ENCODE data around the gene CD300C. TPM values are rescaled to one million over a fixed set of nuclear protein-coding genes. Genes with fewer than 3 reads are reported as not detected.

CD300C gene
- total RNA-seq, 1 donor from 2014 or later, result 0.41 TPM

DNA sequence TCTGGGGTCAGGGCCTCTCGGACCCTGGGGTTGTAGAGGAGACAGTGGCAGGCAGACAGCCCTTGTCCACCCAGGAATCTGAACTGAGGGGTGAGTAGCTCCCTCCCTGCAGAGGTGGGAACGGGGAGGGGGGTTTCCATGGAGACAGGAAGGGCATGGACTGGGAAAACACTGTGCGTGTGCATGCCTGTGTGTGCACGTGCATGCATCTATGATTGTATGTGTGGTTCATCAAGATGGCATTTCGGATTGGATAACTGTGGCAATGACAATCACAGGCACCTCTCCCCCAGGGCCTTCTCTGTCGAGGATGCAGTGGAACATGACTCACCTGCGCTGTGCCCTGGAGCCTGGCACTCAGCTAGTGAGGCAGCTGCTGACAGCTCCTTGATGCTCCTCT lies 6.1 kb upstream of the CD300C start:
- intact Hi-C loops (cut with micrococcal nuclease), result no loop called here
- DNase-seq (ENCODE audit: low spot score), result no peak
- Mint-ChIP-seq H3K27ac (no peak overlapping the region), H3K9me3 (no peaks in the 10 kb centered on the region), H3K4me1 (ENCODE audit: low read depth) (peaks cover 18% of the 10 kb centered on the region), H3K27me3 (ENCODE audit: insufficient read depth) (peaks cover 6% of the 10 kb centered on the region), H3K4me3 (no peak overlapping the region), H3K36me3 (ENCODE audit: low read depth) (no peaks in the 10 kb centered on the region)

DNA sequence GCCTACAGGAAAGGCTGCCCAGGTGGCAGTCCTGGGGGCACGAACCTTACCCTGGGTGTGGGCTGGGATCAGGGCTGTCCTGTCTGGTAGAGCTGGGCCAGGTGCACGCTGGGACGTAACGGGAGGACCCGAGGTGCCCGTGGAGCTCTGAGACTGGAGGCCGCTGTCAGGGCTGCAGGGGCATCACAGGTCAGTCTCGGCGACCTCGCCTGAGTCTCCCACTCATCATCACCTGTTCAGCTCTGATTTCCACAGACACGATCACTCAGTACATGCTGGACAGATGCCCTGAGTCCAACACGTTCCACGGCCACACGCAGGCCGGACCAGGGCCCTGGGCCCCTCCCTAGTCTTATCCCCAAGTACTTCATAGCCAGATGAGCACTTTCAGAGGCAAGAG lies 4.7 kb upstream of the CD300C start:
- H3K9me3 Mint-ChIP-seq, result no peaks in the 10 kb centered on the region
- H3K4me1 Mint-ChIP-seq (ENCODE audit: low read depth), result peaks cover 20% of the 10 kb centered on the region

DNA sequence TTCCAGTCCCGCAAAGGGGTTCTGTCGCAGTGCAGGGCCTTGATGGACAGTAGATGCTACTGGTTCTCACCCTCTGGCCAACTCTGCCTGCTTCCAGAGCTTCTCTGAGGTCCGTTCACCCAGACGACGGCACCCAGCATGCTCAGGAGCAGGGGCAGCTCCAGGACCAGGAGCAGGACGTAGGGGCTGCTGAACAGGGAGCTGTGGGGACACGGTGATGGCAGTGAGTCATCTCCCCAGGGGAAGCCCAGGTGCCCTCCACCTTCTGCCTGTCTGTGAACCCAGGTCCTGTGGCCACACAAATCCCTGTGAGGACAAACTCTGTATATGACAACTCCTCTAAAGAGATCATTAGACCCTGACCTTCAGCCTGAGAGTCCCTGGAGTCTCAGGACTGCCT lies 3.4 kb upstream of the CD300C start:
- Mint-ChIP-seq H3K4me3 (no peak overlapping the region), H3K9me3 (no peaks in the 10 kb centered on the region), H3K36me3 (ENCODE audit: low read depth) (no peaks in the 10 kb centered on the region), H3K27ac (no peak overlapping the region), H3K4me1 (ENCODE audit: low read depth) (peaks cover 20% of the 10 kb centered on the region), H3K27me3 (ENCODE audit: insufficient read depth) (peaks cover 6% of the 10 kb centered on the region)
- intact Hi-C loops (cut with micrococcal nuclease), result no loop called here
- no peak for DNase-seq (ENCODE audit: low spot score)

More for the DNA sequence above, 4.7 kb upstream of the CD300C start:
- intact Hi-C loops (cut with micrococcal nuclease), result no loop called here
- no peaks in the 10 kb centered on the region for H3K36me3 Mint-ChIP-seq (ENCODE audit: low read depth)
- peaks cover 6% of the 10 kb centered on the region for H3K27me3 Mint-ChIP-seq (ENCODE audit: insufficient read depth)
- H3K27ac Mint-ChIP-seq, result no peak overlapping the region
- no peak for DNase-seq (ENCODE audit: low spot score)
- H3K4me3 Mint-ChIP-seq, result no peak overlapping the region

DNA sequence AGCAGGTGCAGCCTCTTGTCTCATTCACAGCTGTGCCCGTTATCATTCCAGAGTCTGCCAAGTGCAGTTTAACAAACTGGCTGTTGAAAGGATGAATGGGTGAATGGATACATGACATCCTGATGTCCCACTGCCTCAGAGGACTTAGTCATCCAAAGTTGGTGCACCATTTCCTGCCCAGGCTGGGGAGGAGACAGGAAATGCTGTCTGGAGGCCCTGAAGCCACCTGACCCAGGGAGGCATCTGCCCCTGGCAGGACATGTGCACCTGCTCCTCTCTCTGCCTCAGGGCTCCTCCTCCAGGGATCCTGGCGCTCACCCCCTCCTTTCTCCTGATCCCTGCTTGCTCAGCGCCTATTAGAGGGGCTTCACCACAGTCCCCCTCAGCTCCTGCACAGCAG lies 1.8 kb upstream of the CD300C start:
- DNase-seq (ENCODE audit: low spot score), result no peak

DNA sequence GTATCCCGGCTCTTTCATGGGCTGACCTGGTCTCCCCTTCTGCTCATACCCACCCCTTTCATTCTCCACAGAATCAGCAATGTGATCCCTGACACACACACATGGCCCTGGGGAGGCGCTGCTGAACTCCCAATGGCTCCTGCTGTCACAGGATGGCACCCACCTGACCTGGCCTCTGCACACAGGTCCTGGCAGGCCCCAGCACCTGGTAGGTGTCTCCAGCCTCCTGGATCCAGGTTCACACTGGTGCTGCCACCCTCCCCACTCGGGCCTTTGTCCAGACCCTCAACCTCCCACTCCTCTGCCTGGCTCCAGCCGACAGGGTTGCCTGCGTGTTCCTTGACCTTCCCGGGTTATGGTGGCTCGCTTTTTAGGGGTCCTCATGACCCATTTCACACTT lies 1.3 kb upstream of the CD300C start:
- Mint-ChIP-seq H3K9me3 (no peaks in the 10 kb centered on the region), H3K4me3 (no peak overlapping the region), H3K27me3 (ENCODE audit: insufficient read depth) (peaks cover 2% of the 10 kb centered on the region), H3K27ac (peak overlapping the region; percentile 83), H3K4me1 (ENCODE audit: low read depth) (peaks cover 20% of the 10 kb centered on the region), H3K36me3 (ENCODE audit: low read depth) (no peaks in the 10 kb centered on the region)
- no peak for DNase-seq (ENCODE audit: low spot score)
- intact Hi-C loops (cut with micrococcal nuclease), result no loop called here

More for the DNA sequence above, 1.8 kb upstream of the CD300C start:
- Mint-ChIP-seq H3K9me3 (no peaks in the 10 kb centered on the region), H3K36me3 (ENCODE audit: low read depth) (no peaks in the 10 kb centered on the region), H3K27me3 (ENCODE audit: insufficient read depth) (peaks cover 5% of the 10 kb centered on the region), H3K4me1 (ENCODE audit: low read depth) (peaks cover 20% of the 10 kb centered on the region), H3K4me3 (no peak overlapping the region), H3K27ac (peak overlapping the region; percentile 83)
- intact Hi-C loops (cut with micrococcal nuclease), result no loop called here

DNA sequence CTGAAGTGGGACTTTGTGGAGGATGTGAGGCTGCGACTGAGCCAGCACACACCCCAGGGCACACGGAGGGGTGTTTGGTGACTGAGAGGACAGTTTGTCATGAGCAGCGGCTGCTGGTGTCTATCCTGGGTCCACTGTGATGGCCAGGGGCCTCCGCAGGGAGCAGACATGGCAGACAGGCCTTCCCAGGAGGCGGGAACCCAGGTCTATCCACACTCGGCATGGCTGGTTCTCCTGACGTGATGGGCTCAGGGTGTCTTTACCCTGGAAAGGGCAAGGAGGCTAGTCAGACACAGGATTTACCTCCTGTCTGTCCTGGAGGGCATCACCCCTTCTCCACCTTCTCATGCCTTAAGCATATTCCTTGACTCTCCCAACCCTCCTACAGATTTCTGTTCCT lies 671 bp upstream of the CD300C start:
- Mint-ChIP-seq H3K27ac (no peak overlapping the region), H3K27me3 (ENCODE audit: insufficient read depth) (peaks cover 2% of the 10 kb centered on the region), H3K9me3 (no peaks in the 10 kb centered on the region), H3K4me3 (no peak overlapping the region), H3K36me3 (ENCODE audit: low read depth) (no peaks in the 10 kb centered on the region), H3K4me1 (ENCODE audit: low read depth) (peaks cover 20% of the 10 kb centered on the region)
- DNase-seq (ENCODE audit: low spot score), result no peak
- intact Hi-C loops (cut with micrococcal nuclease), result no loop called here

DNA sequence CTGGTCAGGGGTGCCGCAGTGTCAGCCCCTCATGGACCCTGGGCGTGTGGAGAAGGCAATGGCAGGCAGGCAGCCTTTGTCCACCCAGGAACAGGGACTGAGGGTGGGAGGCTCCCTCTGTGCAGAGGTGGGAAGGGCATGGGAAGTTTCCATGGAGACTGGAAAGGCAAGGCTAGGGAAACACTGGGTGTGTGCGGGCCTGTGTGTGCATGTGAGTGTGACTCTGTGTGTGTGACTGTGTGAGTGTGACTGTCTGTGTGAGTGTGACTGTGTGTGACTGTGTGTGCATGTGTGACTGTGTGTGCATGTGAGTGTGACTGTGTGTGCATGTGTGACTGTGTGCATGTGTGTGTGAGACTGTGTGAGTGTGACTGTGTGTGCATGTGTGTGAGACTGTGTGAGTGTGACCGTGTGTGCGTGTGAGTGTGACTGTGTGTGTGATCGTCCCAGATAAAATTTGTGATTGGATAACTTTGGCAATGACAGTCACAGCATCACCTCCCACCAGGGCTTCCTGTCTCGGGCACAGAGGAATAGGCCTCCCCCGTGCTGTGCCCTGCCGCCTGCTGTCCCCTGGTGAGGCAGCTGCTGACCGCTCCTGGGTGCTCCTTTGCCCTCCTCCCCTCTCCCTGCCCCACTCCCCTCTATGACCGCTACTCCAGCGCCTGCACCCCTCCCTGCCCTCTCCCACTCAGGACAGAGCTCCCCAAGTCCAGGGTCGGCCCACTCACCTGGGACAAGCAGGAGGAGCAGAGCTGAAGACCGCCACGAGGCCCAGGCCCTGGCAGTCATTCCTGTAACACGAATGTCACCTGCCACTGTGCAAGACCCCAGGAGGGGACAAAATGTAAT lies 698 bp downstream of the CD300C start:
- Mint-ChIP-seq H3K4me1 (ENCODE audit: low read depth) (peaks cover 20% of the 10 kb centered on the region), H3K27ac (no peak overlapping the region), H3K9me3 (no peaks in the 10 kb centered on the region), H3K36me3 (ENCODE audit: low read depth) (no peaks in the 10 kb centered on the region), H3K27me3 (ENCODE audit: insufficient read depth) (no peaks in the 10 kb centered on the region), H3K4me3 (no peak overlapping the region)
- intact Hi-C loops (cut with micrococcal nuclease), result no loop called here
- DNase-seq (ENCODE audit: low spot score), result no peak

DNA sequence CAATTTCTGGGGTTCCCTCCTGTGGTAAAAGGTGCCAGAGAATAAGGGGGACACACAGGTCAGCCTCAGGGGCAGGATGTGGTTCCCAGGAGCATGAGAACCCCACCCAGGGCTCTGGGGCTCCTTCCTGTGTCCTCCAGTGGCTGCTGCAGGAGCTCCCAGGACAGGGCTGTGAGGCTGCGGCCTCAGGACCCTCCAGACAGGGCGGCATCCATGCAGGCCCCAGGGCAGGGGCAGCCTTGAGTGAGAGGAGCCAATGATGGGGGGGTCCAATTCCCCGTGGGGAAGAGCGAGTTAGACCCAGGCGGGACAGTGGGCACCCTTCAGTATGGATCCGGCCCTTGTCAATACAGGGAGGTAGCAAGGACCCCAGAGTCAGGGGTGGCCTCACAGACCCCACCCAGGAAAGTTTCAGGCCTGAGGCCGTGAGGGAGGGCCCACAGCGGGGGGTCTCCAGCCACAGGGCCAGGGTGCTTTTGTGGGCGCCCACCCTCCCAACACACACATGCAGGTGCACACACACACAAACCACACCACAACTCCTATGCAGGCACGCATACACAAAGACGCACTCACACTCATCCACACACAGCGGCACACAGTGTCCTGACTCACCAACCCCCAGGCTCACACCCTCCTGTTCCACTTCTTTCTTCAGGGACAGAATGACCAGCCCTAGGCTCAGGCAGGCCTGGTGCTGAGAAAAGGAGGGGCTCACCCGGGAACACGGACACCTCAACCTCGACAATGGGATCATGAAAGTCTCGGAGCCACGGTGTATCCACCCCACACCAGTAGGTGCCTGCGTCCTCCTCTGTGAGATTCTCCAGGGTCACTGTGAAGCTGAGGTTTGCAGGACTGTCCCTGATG lies 1.8 kb downstream of the CD300C start:
- intact Hi-C loops (cut with micrococcal nuclease), result no loop called here
- Mint-ChIP-seq H3K27me3 (ENCODE audit: insufficient read depth) (peaks cover 5% of the 10 kb centered on the region), H3K4me3 (no peak overlapping the region), H3K4me1 (ENCODE audit: low read depth) (peaks cover 20% of the 10 kb centered on the region), H3K27ac (no peak overlapping the region), H3K36me3 (ENCODE audit: low read depth) (no peaks in the 10 kb centered on the region), H3K9me3 (no peaks in the 10 kb centered on the region)
- no peak for DNase-seq (ENCODE audit: low spot score)

DNA sequence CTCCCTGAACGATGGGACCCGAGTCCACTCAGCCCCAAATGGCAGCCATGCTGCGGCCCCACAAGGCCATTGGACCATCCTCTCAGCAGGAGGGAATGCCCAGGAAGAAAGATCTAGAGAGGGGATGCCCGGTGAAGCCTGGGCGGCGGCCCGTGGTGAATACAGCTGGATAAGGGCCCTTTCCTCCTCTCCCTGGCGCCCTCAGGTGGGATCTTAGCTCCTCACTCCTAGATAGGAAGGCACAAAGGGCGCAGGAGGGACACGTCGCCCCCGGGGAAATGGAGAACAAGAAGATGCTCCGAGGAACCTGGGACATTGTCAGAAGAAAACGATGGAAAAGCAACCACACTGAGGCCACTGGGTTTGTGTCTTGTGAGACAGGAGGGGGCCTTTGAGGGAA lies 2.5 kb downstream of the CD300C start:
- Mint-ChIP-seq H3K36me3 (ENCODE audit: low read depth) (no peaks in the 10 kb centered on the region), H3K27me3 (ENCODE audit: insufficient read depth) (peaks cover 6% of the 10 kb centered on the region), H3K4me3 (no peak overlapping the region), H3K4me1 (ENCODE audit: low read depth) (peaks cover 16% of the 10 kb centered on the region), H3K9me3 (no peaks in the 10 kb centered on the region), H3K27ac (no peak overlapping the region)
- intact Hi-C loops (cut with micrococcal nuclease), result no loop called here
- no peak for DNase-seq (ENCODE audit: low spot score)

DNA sequence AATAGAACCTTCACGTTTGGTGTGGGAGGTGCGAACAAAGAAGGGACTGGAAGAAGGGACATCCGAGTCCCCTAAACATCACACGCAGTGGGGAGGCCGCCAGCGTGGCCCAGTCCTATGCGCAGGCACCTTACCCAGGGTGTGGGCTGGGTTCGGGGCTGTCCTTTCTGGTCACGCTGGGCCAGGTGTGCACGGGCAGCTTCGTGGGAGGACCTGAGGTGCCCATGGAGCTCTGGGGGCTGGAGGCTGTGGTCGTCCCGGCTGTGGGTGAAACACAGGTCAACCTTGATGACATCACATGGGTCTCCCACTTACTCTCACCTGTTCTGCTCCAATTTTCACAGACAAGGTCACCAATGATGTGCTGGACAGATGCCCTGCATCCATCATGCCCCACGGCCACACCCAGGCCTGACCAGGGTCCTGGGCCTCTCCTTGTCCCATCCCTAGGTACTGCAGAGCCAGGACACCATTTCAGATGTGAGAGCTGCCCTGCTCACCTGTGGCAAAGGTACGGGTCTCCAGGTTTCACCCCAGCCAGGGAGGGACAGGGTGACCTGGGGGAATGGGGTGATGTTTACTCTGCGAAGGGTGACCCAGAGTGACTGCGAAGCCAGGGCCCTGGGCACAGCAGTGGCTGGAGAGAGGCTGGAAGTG lies 3.1 kb downstream of the CD300C start:
- DNase-seq (ENCODE audit: low spot score), result no peak
- no peaks in the 10 kb centered on the region for H3K9me3 Mint-ChIP-seq
- H3K4me3 Mint-ChIP-seq, result no peak overlapping the region
- no peaks in the 10 kb centered on the region for H3K36me3 Mint-ChIP-seq (ENCODE audit: low read depth)
- intact Hi-C loops (cut with micrococcal nuclease), result no loop called here
- H3K27me3 Mint-ChIP-seq (ENCODE audit: insufficient read depth), result peaks cover 10% of the 10 kb centered on the region
- H3K27ac Mint-ChIP-seq, result no peak overlapping the region
- H3K4me1 Mint-ChIP-seq (ENCODE audit: low read depth), result peaks cover 11% of the 10 kb centered on the region

DNA sequence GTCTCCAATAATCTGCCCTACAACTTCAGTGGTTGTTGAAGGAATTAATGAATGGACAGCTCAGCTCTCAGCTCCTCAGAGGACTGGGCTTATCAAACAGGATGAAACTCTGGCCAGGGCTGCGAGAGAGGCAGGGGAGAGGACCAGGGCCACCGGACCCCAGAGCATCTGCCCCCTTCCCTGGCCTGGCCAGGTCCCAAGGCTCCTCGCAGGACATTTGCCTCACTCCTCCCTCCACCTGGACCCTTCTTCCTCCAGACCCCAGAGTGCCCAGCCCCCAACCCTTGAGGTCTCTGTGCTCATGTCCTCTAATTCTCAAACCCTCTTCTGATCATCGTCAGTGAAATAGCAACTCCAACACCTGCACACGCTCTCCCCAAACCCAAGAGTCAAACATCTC lies 3.7 kb downstream of the CD300C start:
- DNase-seq (ENCODE audit: low spot score), result no peak
- intact Hi-C loops (cut with micrococcal nuclease), result no loop called here
- Mint-ChIP-seq H3K36me3 (ENCODE audit: low read depth) (no peaks in the 10 kb centered on the region), H3K4me1 (ENCODE audit: low read depth) (peaks cover 4% of the 10 kb centered on the region), H3K27me3 (ENCODE audit: insufficient read depth) (peaks cover 14% of the 10 kb centered on the region), H3K27ac (no peak overlapping the region), H3K4me3 (no peak overlapping the region), H3K9me3 (no peaks in the 10 kb centered on the region)

DNA sequence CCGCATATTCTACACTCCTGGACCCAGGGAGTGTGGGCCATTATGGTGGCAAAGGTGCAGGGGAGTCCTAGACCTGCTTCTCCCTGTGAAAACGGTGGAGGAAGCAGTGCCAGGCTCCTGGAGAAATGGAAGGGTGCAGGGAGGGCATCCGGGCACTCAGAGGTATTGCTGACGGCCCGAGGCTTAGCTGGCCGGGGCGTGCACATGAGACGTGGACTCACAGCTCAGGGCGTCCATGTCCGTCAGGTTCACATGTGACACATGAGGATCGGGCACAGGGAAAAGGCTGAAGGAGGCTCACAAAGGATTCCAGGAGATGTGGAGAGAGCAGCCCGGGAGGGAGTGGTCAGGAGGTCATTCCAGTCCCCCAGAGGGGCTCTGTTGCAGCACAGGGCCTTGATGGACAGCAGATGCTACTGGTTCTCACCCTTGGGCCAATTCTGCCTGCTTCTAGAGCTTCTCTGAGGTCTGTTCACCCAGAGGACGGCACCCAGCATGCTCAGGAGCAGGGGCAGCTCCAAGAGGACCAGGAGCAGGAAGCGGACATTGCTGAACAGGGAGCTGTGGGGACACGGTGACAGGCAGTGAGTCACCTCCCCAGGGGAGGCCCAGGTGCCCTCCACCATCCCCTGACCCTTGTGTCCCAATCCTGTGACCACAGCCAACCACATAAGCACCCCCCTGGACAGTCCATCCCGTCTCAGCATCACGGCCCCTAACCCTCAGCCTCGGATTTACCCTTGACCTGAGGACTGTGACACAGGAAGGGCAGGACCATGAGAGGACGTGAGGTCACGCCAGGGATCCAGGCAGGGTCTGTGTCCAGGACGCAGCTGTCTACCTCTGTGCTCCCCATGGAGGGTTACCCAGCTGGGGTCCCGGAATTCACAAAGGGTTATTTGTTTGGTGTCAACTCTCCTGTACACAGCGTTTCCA lies 4.5 kb downstream of the CD300C start:
- Mint-ChIP-seq H3K27ac (no peak overlapping the region), H3K9me3 (no peaks in the 10 kb centered on the region), H3K27me3 (ENCODE audit: insufficient read depth) (peaks cover 20% of the 10 kb centered on the region), H3K4me1 (ENCODE audit: low read depth) (no peaks in the 10 kb centered on the region), H3K36me3 (ENCODE audit: low read depth) (no peaks in the 10 kb centered on the region), H3K4me3 (no peak overlapping the region)
- DNase-seq (ENCODE audit: low spot score), result no peak
- intact Hi-C loops (cut with micrococcal nuclease), result no loop called here

All from activated T-helper 1 cell treated with anti-CD3 and anti-CD28 coated beads, Interleukin-12 subunit alpha, Interleukin-12 subunit beta, Interleukin-2, Interleukin-4 antibody, amounts not matched to agents 30 ng/mL and 10 ng/mL and 1 ng/mL, durations not matched to agents 14 hours and 24 hours and 36 hours (primary cell).